NCI-H2029 treated with DMSO at 0.1 percent for 48 hours (cell line): ENCODE data around the gene NUP98.
"Not testable (repeated sequence)": the region's sequence is repeated elsewhere in the genome, so short reads cannot be mapped to it uniquely, and the experiment has no call there.

ENCODE experiments used
- DNase-seq: peaks from one replicate; lab custom pipeline; 2025; lab: John Stamatoyannopoulos, UW

NUP98 gene

DNA sequence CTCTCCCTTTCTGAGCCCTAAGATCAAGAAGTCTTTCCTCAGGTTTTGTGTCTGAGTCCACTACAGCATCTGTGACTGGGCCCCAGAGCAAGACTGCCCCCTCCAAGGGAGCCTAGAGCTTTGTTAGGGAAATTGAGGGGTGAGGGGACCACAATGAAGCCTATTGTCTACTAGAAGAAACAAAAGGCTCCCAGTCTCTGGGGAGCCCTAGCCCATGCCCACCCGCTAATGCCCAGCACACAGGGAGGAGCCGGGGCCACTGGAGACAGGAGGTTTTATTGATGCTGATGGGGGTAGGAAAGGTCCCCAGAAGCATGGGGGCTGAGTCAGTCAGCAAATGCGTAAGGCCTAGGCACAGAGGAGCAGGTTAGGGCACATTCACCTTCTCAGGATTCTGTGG, 29.4 kb upstream of the NUP98 start:
- no peak for DNase-seq

DNA sequence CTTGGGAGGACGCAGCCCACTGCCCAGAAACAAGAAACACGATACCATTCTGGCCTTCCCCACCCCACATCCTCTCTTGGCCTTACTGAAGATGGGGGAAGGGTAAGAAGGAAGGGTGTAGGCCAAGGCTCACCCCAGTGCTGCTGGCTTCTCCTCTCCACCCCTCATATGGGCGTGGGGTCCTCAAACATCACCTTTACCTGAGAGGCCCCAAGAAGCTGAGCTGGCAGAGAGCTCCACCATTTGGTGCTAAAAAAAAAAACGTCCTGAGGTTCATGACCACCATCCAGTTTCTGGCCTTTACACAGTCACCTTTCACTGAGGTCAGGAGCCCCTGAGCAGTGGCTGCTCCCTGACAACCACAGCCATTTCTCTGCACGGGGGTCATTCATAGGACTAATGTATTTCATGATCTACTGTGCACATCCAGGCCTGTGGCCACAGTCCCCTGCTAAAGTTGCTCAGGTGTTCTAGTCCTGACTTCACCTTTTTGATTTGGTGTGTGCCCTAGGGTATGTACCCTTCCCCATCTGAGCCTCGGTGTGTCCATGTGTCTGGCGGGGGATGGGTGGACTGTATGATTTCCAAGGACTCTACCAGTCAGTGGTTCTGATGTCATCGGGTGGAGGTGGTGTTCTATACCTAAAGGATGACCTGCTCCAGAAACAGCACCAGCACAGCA, 28.3 kb upstream of the NUP98 start:
- DNase-seq, result no peak

DNA sequence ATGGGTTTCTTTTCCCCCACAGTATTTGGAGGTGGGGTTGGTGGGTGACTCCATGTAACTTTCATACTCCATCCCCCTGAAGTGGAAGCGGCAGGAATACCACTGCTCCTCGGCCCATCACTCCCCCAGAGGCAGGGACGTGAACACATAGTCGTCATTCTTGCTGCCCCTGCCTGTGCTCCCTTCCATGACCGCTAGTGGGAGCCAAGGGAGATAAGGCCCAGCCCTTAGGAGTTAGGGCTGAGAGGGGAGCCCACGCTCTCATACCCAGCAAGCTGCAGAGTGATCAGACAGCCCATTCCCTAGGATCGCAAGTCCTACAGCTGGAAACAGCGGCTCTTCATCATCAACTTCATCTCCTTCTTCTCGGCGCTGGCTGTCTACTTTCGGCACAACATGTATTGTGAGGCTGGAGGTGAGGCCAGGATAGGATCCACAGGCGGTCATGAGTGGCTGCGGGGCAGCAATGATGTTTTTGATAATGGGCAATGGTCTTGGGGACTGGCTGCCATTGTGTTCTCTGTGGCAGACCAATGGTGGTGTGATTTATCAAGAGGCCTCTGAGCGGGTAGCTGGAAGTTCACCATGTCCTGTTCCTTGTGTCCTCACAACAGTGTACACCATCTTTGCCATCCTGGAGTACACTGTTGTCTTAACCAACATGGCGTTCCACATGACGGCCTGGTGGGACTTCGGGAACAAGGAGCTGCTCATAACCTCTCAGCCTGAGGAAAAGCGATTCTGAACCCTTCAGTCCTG, 27.5 kb upstream of the NUP98 start:
- DNase-seq, result no peak

DNA sequence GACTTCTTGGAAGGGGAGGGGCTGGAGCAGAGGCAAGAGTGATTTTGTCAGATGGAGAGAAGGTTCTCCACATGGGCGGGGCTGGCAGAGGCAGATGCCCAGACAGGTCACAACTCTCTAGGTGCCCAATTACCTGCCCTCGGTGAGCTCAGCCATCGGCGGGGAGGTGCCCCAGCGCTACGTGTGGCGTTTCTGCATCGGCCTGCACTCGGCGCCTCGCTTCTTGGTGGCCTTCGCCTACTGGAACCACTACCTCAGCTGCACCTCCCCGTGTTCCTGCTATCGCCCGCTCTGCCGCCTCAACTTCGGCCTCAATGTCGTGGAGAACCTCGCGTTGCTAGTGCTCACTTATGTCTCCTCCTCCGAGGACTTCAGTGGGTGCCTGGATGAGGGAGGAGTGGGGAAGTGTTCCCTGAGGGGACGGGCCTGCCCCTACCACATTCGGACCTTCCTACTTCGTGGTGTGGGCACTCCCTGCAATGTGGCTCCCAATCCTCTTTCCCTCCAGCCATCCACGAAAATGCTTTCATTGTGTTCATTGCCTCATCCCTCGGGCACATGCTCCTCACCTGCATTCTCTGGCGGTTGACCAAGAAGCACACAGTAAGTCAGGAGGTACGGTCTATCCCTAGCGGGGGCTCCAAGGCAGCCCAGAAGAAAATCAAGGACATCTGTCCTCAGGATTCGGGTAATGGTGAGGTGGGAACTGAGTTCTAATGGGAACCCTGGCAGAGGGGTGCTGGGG, 26.6 kb upstream of the NUP98 start:
- no peak for DNase-seq

DNA sequence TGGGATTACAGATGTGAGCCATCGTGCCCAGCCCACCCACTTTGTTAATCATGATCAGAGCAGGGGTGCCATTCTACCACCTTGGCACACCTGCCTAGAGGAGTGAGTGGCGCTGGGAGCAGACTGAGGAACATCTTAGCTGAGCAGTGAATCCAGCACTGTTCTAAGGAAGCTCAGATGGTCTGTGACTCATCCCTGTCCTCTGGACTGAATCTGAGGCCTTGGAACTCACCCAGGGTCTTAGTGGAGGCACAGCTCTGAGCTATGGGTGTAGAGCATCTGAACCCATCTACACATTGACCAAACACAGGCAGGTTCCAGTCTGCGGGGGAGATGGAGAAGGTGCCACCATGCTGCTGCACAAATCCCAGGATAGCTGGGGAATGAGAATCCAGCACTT, 25.9 kb upstream of the NUP98 start:
- no peak for DNase-seq

DNA sequence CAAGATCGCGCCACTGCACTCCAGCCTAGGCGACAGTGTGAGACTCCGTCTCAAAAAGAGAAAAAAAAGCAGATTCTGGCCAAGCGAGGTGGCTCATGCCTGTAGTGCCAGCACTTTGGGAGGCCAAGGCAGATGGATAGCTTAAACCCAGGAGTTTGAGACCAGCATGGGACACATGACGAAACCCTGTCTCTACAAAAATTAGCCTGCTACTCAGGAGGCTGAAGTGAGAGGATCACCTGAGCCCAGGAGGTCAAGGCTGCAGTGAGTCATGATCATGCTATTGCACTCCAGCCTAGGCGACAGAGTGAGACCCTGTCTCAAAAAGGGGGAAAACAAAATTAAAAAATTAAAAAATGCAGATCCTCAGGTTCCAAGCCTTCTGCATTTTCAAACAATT, 25.0 kb upstream of the NUP98 start:
- DNase-seq, result no peak

DNA sequence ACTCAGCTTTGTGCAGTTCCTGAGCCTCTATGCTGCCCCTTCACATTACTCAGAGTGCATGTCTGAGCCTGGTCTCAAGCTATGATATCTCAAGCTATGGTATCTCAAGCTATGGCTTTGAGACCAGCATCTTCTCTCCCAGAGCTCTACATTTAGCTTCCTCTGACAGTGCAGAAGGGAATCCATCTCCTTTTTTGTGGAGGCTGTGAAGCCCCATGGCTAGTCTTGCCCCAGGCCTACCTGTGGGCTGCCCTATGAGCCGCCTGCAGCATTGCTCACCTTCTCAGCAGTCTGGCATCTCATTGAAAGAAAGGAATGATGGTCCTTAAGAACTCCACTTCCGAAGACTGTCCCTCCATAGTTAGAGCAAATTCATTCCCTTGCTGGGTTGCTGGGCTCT, 23.6 kb upstream of the NUP98 start:
- DNase-seq, result no peak

DNA sequence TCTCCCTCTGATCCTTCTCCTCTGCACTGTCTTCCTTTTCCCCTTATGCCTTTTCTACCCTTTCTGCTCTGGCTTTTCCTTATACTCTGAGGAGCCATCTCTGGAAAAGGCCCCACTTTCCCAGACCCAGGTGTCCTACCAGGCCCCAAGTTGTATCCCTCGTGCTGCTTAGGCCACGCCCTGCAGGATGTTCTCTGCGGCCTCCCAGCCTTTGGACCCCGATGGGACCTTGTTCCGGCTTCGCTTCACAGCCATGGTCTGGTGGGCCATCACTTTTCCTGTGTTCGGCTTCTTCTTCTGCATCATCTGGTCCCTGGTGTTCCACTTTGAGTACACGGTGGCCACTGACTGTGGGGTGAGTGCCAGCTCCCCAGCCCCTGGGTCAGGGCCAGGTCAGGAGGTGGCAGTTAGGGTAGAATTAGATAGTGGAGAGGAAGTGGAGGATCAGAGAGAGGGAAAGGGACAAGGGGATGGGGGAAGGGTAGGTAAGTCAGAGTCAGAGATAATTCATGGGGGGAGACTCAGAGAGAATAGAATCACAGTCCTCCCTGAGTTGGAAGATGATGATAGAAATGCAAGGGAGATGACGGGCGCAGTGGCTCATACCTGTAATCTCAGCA, 19.9 kb upstream of the NUP98 start:
- no peak for DNase-seq

DNA sequence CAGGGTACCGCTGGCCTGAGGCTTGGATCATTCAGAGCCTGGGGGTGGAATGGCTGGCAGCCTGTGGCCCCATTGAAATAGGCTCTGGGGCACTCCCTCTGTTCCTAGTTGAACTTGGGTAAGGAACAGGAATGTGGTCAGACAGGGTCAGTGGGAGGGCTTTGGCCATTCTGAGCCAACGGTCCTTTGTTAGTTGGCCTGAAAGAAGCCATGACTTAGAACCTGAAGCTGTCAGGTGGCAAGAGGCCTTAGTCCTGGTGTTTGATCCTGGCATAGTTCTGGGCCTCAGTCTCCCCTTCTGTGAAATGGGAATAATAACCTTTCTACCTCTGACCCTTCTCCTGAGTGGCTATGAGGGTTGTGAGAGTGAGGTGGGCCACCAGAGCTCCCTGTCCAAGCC, 19.3 kb upstream of the NUP98 start:
- no peak for DNase-seq

DNA sequence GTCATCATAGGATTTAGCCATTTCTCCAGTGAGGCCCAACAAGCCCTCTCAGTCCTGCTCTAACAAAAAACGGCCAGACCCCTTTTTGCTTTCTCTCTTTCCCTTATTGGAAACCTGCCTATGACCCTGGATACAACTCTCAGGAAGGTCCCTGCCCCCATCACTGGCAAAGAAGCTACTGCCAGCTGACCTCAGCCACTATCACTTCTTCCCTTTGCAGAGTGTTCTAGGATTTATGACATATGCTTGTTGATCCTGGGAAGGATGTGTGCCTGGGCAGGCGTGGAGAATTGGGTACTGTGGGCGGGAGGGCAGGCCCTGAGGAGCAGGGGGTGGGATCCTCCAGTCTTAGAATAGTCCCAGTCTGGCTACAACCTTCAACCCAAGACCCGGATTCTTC, 18.5 kb upstream of the NUP98 start:
- DNase-seq, result no peak

DNA sequence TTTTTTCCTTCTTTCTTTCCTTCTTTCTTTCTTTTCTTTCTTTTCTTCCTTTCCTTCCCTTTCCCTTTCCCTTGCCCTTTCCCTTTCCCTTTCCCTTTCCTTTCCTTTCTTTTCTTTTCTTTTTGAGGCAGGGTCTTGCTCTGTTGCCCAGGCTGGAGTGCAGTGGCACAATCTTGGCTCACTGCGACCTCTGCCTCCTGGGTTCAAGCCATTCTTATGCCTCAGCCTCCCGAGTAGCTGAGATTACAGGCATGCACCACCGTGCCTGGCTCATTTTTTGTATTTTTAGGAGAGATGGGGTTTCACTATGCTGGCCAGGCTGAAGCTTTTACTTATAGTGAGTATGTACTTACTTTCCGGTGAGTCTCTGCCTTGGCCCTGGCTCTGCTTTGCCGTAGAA, 17.5 kb upstream of the NUP98 start:
- DNase-seq, result not testable (repeated sequence)

DNA sequence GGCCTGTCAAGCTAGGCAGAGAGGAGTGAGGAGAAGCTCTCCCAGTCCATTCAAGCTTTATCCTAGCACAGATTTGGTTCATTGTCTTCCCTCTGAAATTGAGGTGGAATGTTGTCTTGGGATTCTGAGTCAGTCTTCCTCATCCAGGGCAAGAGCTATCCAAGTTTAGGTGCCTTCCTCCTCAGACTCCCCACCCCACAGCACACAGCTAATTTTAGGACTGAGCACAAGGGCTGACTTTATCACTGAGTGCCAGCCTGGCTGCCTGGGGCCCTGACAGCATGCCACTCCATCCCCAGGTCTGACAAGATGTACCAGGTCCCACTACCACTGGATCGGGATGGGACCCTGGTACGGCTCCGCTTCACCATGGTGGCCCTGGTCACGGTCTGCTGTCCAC, 13.6 kb upstream of the NUP98 start:
- no peak for DNase-seq

DNA sequence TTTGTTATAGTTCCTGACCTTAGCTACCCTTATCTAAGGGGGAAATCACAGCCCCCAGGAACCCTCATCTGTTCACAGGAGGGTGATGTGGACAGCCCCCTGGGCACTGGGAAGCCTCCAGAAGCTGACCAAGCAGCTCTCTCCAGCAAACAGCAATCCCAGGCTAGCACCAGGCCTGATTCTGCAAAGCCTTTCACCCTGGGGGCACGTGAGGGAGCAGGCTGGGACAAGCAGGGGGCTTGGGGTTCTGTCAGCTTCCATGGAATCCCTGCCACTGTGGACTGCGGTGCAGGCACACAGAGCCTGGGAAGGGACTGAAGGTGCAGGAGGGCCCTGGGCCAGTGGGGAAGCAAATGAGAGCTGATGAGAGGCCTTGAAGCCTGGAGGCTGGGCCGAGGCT, 13.1 kb upstream of the NUP98 start:
- no peak for DNase-seq

DNA sequence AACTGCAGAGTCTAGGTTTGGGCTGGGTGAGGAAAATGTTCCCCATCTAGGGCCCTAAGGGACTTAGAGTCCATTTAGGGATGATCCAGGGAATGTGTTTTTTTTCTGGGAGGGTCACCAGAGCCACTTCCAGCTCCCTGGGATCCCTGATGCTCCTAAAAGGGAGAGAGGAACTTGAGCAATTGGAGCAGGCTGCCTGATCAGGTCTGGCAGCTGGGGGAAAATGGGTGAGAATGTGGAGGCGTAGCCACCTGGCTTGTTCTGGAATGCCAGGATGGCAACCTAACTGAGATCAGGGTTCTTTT, 12.2 kb upstream of the NUP98 start:
- DNase-seq, result no peak

DNA sequence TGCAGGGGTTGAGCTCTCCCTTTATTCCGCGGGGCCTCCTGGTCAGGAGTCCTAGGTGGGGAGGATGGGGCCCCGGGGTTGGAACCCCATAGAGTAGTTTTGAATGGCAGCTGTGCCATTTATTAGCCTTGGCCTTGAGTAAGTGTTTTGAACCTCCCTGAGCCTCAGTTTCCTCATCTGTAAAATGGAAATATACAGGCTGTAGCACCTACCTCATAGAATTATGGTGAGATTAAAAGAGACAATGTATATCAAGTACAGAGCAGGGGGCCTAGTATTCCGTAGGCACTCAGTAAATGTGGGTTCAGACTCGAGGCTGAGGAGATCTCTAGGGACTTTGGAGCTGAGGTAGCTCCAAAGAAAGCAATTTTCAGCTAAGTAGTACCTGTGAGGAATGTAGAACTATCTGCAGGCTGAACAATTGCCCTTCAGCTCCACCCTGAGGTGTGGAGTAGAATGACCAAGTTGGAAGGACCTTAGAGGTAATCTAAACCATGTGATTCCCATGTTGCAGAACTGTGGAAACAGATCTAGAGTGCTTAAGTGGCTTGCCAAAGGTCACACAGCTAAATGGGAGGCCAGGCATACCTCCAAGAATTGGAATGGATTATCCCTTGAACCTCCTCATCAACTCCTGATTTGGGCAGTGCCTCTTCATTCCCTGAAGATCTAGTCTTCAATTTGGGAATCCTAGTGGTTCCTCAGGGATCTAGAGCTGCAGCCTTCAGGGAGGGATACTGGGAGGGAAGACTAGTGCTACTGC, 11.7 kb upstream of the NUP98 start:
- DNase-seq, result peak; percentile 38

DNA sequence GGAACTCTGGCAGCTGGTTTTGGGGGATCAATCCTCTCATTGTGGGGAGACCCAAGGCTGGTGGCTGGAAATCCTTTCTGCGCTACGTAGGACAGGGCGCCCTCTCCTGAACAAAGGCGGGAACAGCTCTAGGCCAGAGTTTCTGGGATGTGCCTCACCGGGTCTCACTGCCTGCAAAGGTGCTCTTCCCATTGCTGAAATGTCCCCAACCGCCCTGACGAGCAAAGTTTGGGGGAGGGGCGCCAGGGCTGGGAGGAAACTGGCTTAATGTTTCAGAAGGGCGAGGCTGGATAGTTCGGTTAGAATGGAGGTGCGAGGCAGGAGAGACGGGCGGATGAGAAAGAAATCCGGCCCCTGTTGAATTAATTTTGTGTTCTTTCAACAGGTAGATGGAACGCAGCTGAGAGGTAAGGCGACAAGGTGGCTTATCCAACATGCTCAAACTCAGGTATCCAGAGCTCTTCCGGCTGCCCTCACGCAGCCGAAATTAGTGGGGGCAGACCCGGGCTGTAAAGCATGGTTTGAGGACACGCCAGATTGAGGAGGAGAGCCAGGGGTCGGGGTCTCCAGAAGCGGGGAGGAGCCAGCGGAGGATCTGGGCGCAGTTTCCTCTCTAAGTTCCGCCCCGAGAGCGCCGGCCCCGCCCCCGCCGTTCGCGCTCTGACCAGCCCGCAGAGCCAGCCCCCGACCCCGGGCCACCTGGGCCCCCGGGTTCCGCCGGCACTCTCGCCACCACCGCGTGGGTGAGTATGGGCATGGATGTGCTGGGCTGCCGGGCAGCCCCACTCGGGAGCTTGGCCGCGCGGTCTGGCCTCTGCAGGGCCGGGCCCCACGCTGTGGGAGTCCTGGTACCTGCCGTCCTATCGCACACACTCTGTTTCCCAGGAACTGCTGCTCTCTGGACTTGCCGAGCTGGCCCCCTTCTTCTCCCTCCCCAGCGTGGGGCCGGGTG, 10.8 kb upstream of the NUP98 start, which contains the start of gene PGAP2:
Gene PGAP2 (plus strand): TSS at position 652 of the 952 bp plus-strand sequence. CDS start 2,700 bp downstream, outside the sequence.
- DNase-seq, result no peak

DNA sequence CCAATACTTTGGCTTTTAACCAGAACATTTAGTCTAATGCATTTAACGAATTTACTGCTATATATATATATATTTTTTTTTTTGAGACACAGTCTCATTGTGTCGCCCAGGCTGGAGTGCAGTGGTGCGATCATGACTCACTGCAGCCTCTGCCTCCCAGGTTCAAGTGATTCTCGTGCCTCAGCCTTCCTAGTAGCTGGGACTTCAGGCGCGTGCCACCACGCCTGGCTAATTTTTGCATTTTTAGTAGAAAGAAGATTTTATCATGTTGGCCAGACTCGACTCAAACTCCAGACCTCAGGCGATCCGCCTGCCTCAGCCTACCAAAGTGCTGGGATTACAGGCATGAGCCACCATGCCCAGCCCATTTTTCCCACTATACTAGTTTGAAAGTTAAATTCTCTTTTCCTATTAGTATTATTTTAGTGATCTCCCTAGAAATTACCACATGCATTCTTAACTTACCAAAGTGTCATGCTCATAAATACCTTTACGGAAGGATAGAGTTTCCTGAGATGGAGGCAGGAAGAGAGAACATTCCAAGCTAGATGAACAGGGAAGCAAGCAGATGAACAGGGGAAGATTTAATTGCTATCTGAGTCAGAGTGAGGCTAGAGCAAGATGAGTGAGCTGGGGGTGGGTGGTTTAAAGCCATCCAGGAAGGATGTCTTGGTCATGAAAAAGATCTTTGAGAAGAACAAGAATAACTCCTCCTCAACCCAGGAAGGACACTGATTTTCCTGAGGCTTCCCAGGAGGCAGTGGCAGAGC, 6.6 kb upstream of the NUP98 start:
- DNase-seq, result no peak

DNA sequence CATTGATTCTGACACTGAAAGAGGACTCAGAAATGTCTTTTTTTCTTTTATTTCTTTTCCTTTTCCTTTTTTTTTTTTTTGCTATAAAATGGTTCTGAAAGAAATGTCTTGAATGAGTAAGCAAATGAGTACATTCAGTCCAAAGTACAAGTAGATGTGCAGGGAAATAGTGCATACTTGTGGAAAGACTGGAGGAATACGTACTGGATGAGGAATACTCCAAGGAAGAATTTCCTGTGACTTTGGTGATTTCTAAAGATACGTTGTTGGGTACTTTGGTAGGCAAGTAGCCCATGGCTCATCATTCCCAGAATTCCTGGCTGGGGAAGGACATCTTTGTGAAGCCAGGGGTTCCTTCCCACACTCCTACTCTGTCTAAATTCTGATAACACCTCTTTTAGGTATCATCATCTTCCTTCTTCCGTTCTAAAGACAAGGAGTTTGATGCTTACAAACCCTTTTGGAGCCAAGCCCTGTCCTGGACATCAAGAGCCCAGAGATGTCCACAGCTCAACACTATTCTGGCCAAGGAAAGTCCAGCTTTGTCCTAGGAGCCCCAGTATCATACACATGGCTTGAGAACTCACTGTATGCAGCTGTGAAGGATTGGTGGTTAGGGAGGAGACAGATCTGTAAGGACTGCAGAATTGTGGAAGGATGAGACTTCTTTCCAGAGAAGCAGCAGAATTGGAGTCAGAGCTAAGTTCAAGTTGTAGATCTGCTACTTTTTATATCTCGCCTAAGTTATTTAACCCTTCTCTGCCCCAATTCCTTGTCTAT, 4.8 kb upstream of the NUP98 start:
- DNase-seq, result no peak

DNA sequence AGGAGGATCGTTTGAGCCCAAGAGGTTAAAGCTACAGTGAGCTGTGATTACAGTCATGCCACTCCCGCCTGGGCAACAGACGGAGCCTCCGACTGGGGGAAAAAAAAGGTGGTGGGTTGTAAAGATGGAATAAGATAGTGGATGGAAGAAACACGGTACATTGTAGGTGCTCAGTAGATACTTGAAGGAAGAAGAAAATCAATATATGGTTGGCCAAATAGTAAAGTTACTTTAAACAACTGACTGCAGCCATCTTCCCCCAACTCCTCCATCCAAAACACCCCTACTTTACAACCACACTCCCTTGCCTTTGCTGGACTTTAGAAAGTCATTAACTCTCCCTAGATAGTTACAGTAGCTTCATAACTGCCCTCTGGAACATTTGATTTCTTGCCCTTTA, 2.5 kb upstream of the NUP98 start:
- no peak for DNase-seq
